ENCODE measurements around the gene LMOD1. TPM values are rescaled to one million over a fixed set of nuclear protein-coding genes. Genes with fewer than 3 reads are reported as not detected.

The LMOD1 gene
- total and polyA plus RNA-seq, 2 donors (not counting 3 experiments of a cell fraction or from before 2014, with no cell fraction given): 0.19 to 0.33 TPM

GRCh38 chr1:201898992-201899391 lies 47.4 kb downstream of the LMOD1 start:
- FAIRE-seq (no peak), DNase-seq (ENCODE audit: low read depth, low spot score) (no peak)
- ChIA-PET CTCF (interaction anchor here (0.8 to 10.8 kb wide), 4 partner anchors 13 to 69 kb away, joined by 3 to 577 read pairs (median 4); partner anchors contain the start of gene LMOD1), POLR2A (interaction anchor here (0.7 to 0.9 kb wide), 2 partner anchors 54 to 56 kb away, joined by 3 read pairs; partner anchors contain the start of gene TIMM17A)
- no peaks in the 10 kb centered on the region for H3K79me2 ChIP-seq (ENCODE audit: control insufficient read depth, insufficient read depth, low read length)
- no peak overlapping the region for H3K4me3 ChIP-seq (replicated peaks in 1 of 3; ENCODE audit: insufficient read depth in 1 of 3, low read depth in 1 of 3, low read length in 3 of 3)
- no peaks in the 10 kb centered on the region for H4K20me1 ChIP-seq (replicated peaks; ENCODE audit: control insufficient read depth, extremely low read depth, insufficient read depth, low read length)
- no peak overlapping the region for H3K27ac ChIP-seq (ENCODE audit: insufficient read depth, low read depth, low read length)
- dilution Hi-C loops (cut with MboI; ENCODE audit: extremely low pct_ligation_motif_present, low sequenced_read_pairs): no loop called here
- H3K4me1 ChIP-seq (ENCODE audit: control insufficient read depth, extremely low read depth, insufficient read depth, low read length): peaks cover 4% of the 10 kb centered on the region
- intact Hi-C loops (cut with micrococcal nuclease): no loop called here
- H3K4me2 ChIP-seq (ENCODE audit: insufficient read depth, low read length): no peak overlapping the region
- no peaks in the 10 kb centered on the region for H3K9me3 ChIP-seq (replicated peaks; ENCODE audit: control insufficient read depth, insufficient read depth, low read length)
- BruUV-seq (replicated peaks): no TSS peak
- H3K9me1 ChIP-seq (replicated peaks; ENCODE audit: control insufficient read depth, extremely low read depth, insufficient read depth, low read length): no peaks in the 10 kb centered on the region
- no peaks in the 10 kb centered on the region for H3K27me3 ChIP-seq (ENCODE audit: control insufficient read depth in 2 of 2, insufficient read depth in 2 of 2, low read length in 2 of 2)
- H2AFZ ChIP-seq (ENCODE audit: low read depth, low read length): no peak overlapping the region
- no peaks in the 10 kb centered on the region for H3K36me3 ChIP-seq (ENCODE audit: control insufficient read depth in 2 of 2, extremely low read depth in 1 of 2, insufficient read depth in 2 of 2, low read length in 2 of 2)
- no peak overlapping the region for H3K9ac ChIP-seq (replicated peaks; ENCODE audit: extremely low read depth, insufficient read depth, low read length)
- TF ChIP-seq POLR2A (IDR thresholded peaks at IDR 0.05; ENCODE audit: low read depth, low read length): no peak
- no peak for TF ChIP-seq JUN (IDR thresholded peaks at IDR 0.05; ENCODE audit: borderline replicate concordance, insufficient read depth, insufficient read length, low read depth)
- no peak for TF ChIP-seq FOS (IDR thresholded peaks at IDR 0.05; ENCODE audit: borderline replicate concordance, insufficient read depth, low read length)
- TF ChIP-seq GATA2 (IDR thresholded peaks at IDR 0.05; ENCODE audit: insufficient read depth, insufficient read length, low read depth, low read length): no peak
- TF ChIP-seq MAX (IDR thresholded peaks at IDR 0.05; ENCODE audit: insufficient read depth, insufficient read length): no peak
- TF ChIP-seq POLR2AphosphoS5 (IDR thresholded peaks at IDR 0.05; ENCODE audit: insufficient read depth, low read depth, low read length): no peak
- TF ChIP-seq EZH2 (IDR thresholded peaks at IDR 0.05; ENCODE audit: borderline replicate concordance, low read depth, low read length, severe bottlenecking): no peak
- TF ChIP-seq MYC (IDR thresholded peaks at IDR 0.05; ENCODE audit: low read depth, low read length): no peak
- no peak for TF ChIP-seq CTCF (IDR thresholded peaks at IDR 0.05; ENCODE audit: extremely low read depth in 1 of 2, insufficient read depth in 1 of 2, low read depth in 1 of 2, low read length in 2 of 2)

Measured in endothelial cell of umbilical vein (primary cell).